HEK293 (cell line): ENCODE measurements around the gene FNDC10.

Experiments used
- BCL6B ChIP-seq: fragments of 450-650 bp; formaldehyde crosslinking; IDR thresholded peaks from 2 replicates; pipeline ENCODE4 v1.5.1; 2017; ENCODE audit warnings: missing biosample characterization, missing genetic modification characterization
- FEZF1 ChIP-seq: fragments of 450-650 bp; formaldehyde crosslinking; IDR thresholded peaks from 2 replicates; pipeline ENCODE4 v1.5.1; 2016; ENCODE audit warnings: missing biosample characterization, missing genetic modification characterization
- GFI1B ChIP-seq: fragments of 450-650 bp; formaldehyde crosslinking; IDR thresholded peaks from 2 replicates; pipeline ENCODE4 v1.5.1; 2016; ENCODE audit warnings: missing biosample characterization, missing genetic modification characterization
- HOXD13 ChIP-seq: sonication (generic); formaldehyde crosslinking; IDR thresholded peaks from 2 replicates; pipeline ENCODE4 v1.8.0; 2022; ENCODE audit warnings: missing genetic modification reagents, borderline replicate concordance
- KLF16 ChIP-seq: fragments of 450-650 bp; formaldehyde crosslinking; IDR thresholded peaks from 2 replicates; pipeline ENCODE4 v1.5.1; 2017; ENCODE audit warnings: missing biosample characterization, missing genetic modification characterization
- MZF1 ChIP-seq: fragments of 450-650 bp; formaldehyde crosslinking; IDR thresholded peaks from 2 replicates; pipeline ENCODE4 v1.5.1; 2017; ENCODE audit warnings: missing biosample characterization, missing genetic modification characterization, borderline replicate concordance
- PRDM1 ChIP-seq: fragments of 450-650 bp; formaldehyde crosslinking; IDR thresholded peaks from 2 replicates; pipeline ENCODE4; 2016; ENCODE audit warnings: missing biosample characterization, missing genetic modification characterization
- SETDB1 ChIP-seq: IDR thresholded peaks from one replicate; pipeline ENCODE4 v1.6.1; 2017; ENCODE audit warnings: mild to moderate bottlenecking, low read length, moderate library complexity, mixed read lengths; ENCODE audit not compliant: insufficient read length
- YY1 ChIP-seq: fragments of 450-650 bp; formaldehyde crosslinking; IDR thresholded peaks from 2 replicates; pipeline ENCODE4 v1.5.1; 2018; ENCODE audit warnings: missing biosample characterization, missing genetic modification characterization
- YY2 ChIP-seq: fragments of 450-650 bp; formaldehyde crosslinking; IDR thresholded peaks from 2 replicates; pipeline ENCODE4 v1.5.1; 2016; ENCODE audit warnings: missing biosample characterization, missing genetic modification characterization
- ZBTB44 ChIP-seq: fragments of 450-650 bp; IDR thresholded peaks from 2 replicates; pipeline ENCODE4 v1.5.1; 2018; ENCODE audit warnings: missing biosample characterization, mild to moderate bottlenecking, missing genetic modification characterization
- ZBTB48 ChIP-seq: fragments of 450-650 bp; formaldehyde crosslinking; IDR thresholded peaks from 2 replicates; pipeline ENCODE4 v1.5.1; 2016; ENCODE audit warnings: missing biosample characterization, missing genetic modification characterization
- ZBTB6 ChIP-seq: fragments of 450-650 bp; formaldehyde crosslinking; IDR thresholded peaks from 2 replicates; pipeline ENCODE4 v1.5.1; 2017; ENCODE audit warnings: missing biosample characterization, missing genetic modification characterization
- ZIC2 ChIP-seq: fragments of 450-650 bp; formaldehyde crosslinking; IDR thresholded peaks from 2 replicates; pipeline ENCODE4 v1.5.1; 2016; ENCODE audit warnings: missing biosample characterization, missing genetic modification characterization
- ZNF114 ChIP-seq: fragments of 450-650 bp; formaldehyde crosslinking; IDR thresholded peaks from 2 replicates; pipeline ENCODE4 v1.5.0; 2017; ENCODE audit warnings: missing biosample characterization, missing genetic modification characterization
- ZNF132 ChIP-seq: fragments of 450-650 bp; formaldehyde crosslinking; IDR thresholded peaks from 2 replicates; pipeline ENCODE4 v1.5.1; 2017; ENCODE audit warnings: missing biosample characterization, missing genetic modification characterization, borderline replicate concordance
- ZNF221 ChIP-seq: fragments of 450-650 bp; formaldehyde crosslinking; IDR thresholded peaks from 2 replicates; pipeline ENCODE4 v1.5.1; 2017; ENCODE audit warnings: missing biosample characterization, missing genetic modification characterization, borderline replicate concordance
- ZNF24 ChIP-seq: fragments of 450-650 bp; formaldehyde crosslinking; IDR thresholded peaks from 2 replicates; pipeline ENCODE4 v1.5.1; 2016; ENCODE audit warnings: missing biosample characterization, missing genetic modification characterization
- ZNF274 ChIP-seq, 2 experiments: fragments of 200-500 bp in 1 of 2; fragments of 450-650 bp in 1 of 2; sonication (Bioruptor generic) in 1 of 2; formaldehyde crosslinking in 1 of 2; IDR thresholded peaks; 2 replicates each; pipeline versions ENCODE4 v1.5.1 to v1.6.1; 2014 to 2016; ENCODE audit warnings: borderline replicate concordance in 1 of 2, inconsistent platforms in 1 of 2, low read length in 1 of 2, missing biosample characterization in 1 of 2, missing genetic modification characterization in 1 of 2
- ZNF280D ChIP-seq: fragments of 450-650 bp; formaldehyde crosslinking; IDR thresholded peaks from 2 replicates; pipeline ENCODE4 v1.5.1; 2016; ENCODE audit warnings: missing biosample characterization, missing genetic modification characterization
- ZNF292 ChIP-seq: fragments of 450-650 bp; formaldehyde crosslinking; IDR thresholded peaks from 2 replicates; pipeline ENCODE4 v1.5.1; 2016; ENCODE audit warnings: low read depth, missing biosample characterization, missing genetic modification characterization, borderline replicate concordance
- ZNF335 ChIP-seq: fragments of 450-650 bp; formaldehyde crosslinking; conservative IDR thresholded peaks from 2 replicates; pipeline ENCODE4 v1.5.1; 2016; ENCODE audit warnings: missing biosample characterization, missing genetic modification characterization
- ZNF501 ChIP-seq: fragments of 450-650 bp; formaldehyde crosslinking; IDR thresholded peaks from 2 replicates; pipeline ENCODE4 v1.5.1; 2016; ENCODE audit warnings: missing biosample characterization, missing genetic modification characterization
- ZNF530 ChIP-seq: fragments of 450-650 bp; formaldehyde crosslinking; IDR thresholded peaks from 2 replicates; pipeline ENCODE4 v1.5.1; 2016; ENCODE audit warnings: low read depth, missing biosample characterization, missing genetic modification characterization
- ZNF549 ChIP-seq: fragments of 450-650 bp; IDR thresholded peaks from 2 replicates; pipeline ENCODE4 v1.5.1; 2018; ENCODE audit warnings: missing biosample characterization, missing genetic modification characterization, mild to moderate bottlenecking, inconsistent platforms, moderate library complexity
- ZNF596 ChIP-seq: fragments of 450-650 bp; IDR thresholded peaks from 2 replicates; pipeline ENCODE4 v1.5.0; 2018; ENCODE audit warnings: missing biosample characterization, mild to moderate bottlenecking, missing genetic modification characterization, moderate library complexity
- ZNF639 ChIP-seq: fragments of 450-650 bp; formaldehyde crosslinking; IDR thresholded peaks from 2 replicates; pipeline ENCODE4 v1.5.1; 2016; ENCODE audit warnings: missing biosample characterization, missing genetic modification characterization
- ZNF830 ChIP-seq: fragments of 450-650 bp; IDR thresholded peaks from 2 replicates; pipeline ENCODE4 v1.5.0; 2018; ENCODE audit warnings: missing biosample characterization, missing genetic modification characterization, low read depth, mild to moderate bottlenecking, moderate library complexity
- ZSCAN18 ChIP-seq: fragments of 450-650 bp; formaldehyde crosslinking; IDR thresholded peaks from 2 replicates; pipeline ENCODE4 v1.5.1; 2016; ENCODE audit warnings: missing biosample characterization, missing genetic modification characterization

FNDC10 gene

GRCh38 chr1:1615256-1616044, 15.5 kb upstream of the FNDC10 start, which contains the start of gene MIB2 (continued):
- TF ChIP-seq ZNF530 (no peak), GFI1B (tag by site-specific recombination) (no peak), ZNF221 (no peak), ZBTB6 (tag by site-specific recombination) (no peak), KLF16 (tag by site-specific recombination) (peak; percentile 73), ZNF292 (tag by site-specific recombination) (no peak), YY1 (tag by site-specific recombination) (peak; percentile 60), HOXD13 (no peak), ZNF280D (tag by site-specific recombination) (no peak), ZNF114 (tag by site-specific recombination) (no peak), ZNF501 (tag by site-specific recombination) (peak; percentile 92), ZNF274 (IDR thresholded peaks at IDR 0.05; ENCODE audit: low read length) (no peak), ZNF274 (tag by site-specific recombination; IDR thresholded peaks at IDR 0.05; ENCODE audit: borderline replicate concordance) (no peak), ZBTB48 (tag by site-specific recombination) (no peak; the same call in 1 of the 2 replicates), MZF1 (tag by site-specific recombination) (no peak), ZSCAN18 (no peak), ZNF132 (no peak), YY2 (tag by site-specific recombination) (peak; percentile 43; the same call in 1 of the 2 replicates), ZNF24 (tag by site-specific recombination) (0 out of 2 replicates have a peak, but pooled peaks have one; percentile 41), ZIC2 (no peak), ZBTB44 (tag by site-specific recombination) (no peak; the same call in 1 of the 2 replicates), BCL6B (no peak), ZNF639 (tag by site-specific recombination) (no peak; the same call in 1 of the 2 replicates), ZNF549 (tag by site-specific recombination) (no peak), ZNF596 (tag by site-specific recombination) (no peak), PRDM1 (tag by site-specific recombination) (no peak), SETDB1 (no peak), ZNF335 (peak; percentile 96), ZNF830 (no peak), FEZF1 (tag by site-specific recombination) (no peak)
